Activated T-helper 1 cell treated with anti-CD3 and anti-CD28 coated beads, Interleukin-12 subunit alpha, Interleukin-12 subunit beta, Interleukin-2, Interleukin-4 antibody, amounts not matched to agents 30 ng/mL and 10 ng/mL and 1 ng/mL, durations not matched to agents 14 hours and 24 hours and 36 hours (primary cell): ENCODE data around the gene PCED1A. TPM values are rescaled to one million over a fixed set of nuclear protein-coding genes. Genes with fewer than 3 reads are reported as not detected.
A peak's percentile ranks its signal among the peaks of the same experiment; 100 is the strongest.

ENCODE experiments used
- DNase-seq: peaks from one replicate; pipeline ENCODE4 v3.0.0; 2021; ENCODE audit warnings: low spot score
- H3K27ac Mint-ChIP-seq: one replicate; pipeline ENCODE4 v1.8.0; 2021; ENCODE audit warnings: mild to moderate bottlenecking, mixed read lengths
- H3K27me3 Mint-ChIP-seq: one replicate; pipeline ENCODE4 v1.8.0; 2022; ENCODE audit warnings: mild to moderate bottlenecking, moderate library complexity, mixed read lengths; ENCODE audit not compliant: insufficient read depth
- H3K36me3 Mint-ChIP-seq: one replicate; pipeline ENCODE4 v1.8.0; 2021; ENCODE audit warnings: low read depth, mixed read lengths
- H3K4me1 Mint-ChIP-seq: one replicate; pipeline ENCODE4 v1.8.0; 2021; ENCODE audit warnings: low read depth, mixed read lengths
- H3K4me3 Mint-ChIP-seq: one replicate; pipeline ENCODE4 v1.8.0; 2021; ENCODE audit warnings: mild to moderate bottlenecking, moderate library complexity, mixed read lengths
- H3K9me3 Mint-ChIP-seq: one replicate; pipeline ENCODE4 v1.8.0; 2021; ENCODE audit warnings: mixed read lengths
- intact Hi-C: fragments of 100-400 bp; cut with micrococcal nuclease; formaldehyde crosslinking; loops from one replicate; pipeline ENCODE4 v1.15.1; 2024
- total RNA-seq: library from RNA; stranded (reverse); gene quantifications from 2 replicates; pipeline ENCODE4 v1.2.3, GENCODE V29; 2022

Gene PCED1A
- total RNA-seq, 1 donor from 2014 or later: 27.9 TPM

DNA sequence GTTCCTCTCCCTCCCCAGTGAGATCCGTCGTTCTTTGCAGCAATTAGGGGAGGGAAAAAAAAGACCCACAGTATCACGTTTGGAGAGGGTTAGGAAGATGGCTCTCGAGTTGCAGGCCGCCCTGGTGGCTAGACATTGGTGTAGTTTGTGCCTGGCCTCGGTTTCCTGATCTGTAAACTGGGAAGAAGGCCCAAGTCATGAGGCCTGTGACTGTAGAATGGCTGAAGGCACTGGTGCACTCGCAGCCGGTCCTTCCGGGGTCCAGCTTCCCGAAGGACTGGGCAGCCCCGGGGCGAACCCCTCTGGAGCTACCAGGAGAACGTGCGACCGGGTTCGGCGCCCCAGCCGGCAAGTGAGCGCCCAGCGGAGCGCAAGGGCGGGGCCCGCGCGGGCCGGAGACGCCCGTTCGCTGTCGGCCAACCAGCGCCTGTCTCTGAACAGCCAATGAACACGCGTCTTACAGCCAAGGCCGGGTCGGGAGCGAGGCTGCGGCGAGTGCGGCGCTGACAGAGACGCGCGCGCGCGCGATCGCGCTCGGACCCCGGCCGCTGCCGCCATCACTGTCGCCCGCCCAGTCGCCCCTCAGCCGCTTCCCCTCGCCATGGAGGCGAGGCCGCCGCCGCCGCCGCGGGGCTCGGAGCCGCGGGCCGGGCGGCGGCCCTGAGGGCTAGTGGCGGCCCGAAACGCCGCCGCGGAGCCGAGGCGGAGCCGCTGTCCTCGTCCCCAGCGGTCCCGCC, 32.7 kb upstream of the PCED1A start, which contains the start of gene PTPRA:
Gene PTPRA, plus strand, starts transcription at position 472 of the 737 bp plus-strand sequence. CDS start 90,797 bp downstream, outside the sequence.
- peaks cover 49% of the 10 kb centered on the region for H3K4me1 Mint-ChIP-seq
- H3K36me3 Mint-ChIP-seq: peaks cover 25% of the 10 kb centered on the region
- DNase-seq: peak; percentile 90
- no peaks in the 10 kb centered on the region for H3K27me3 Mint-ChIP-seq
- H3K4me3 Mint-ChIP-seq: peak within 1 kb of the TSS; percentile 92
- intact Hi-C loops: loop anchor here (1.0 to 10.0 kb wide), 11 partner anchors 11 to 332 kb away; partner anchors contain the start of genes DDRGK1, FASTKD5, ITPA and PCED1A
- H3K9me3 Mint-ChIP-seq: no peaks in the 10 kb centered on the region
- peak within 1 kb of the TSS; percentile 95 for H3K27ac Mint-ChIP-seq

DNA sequence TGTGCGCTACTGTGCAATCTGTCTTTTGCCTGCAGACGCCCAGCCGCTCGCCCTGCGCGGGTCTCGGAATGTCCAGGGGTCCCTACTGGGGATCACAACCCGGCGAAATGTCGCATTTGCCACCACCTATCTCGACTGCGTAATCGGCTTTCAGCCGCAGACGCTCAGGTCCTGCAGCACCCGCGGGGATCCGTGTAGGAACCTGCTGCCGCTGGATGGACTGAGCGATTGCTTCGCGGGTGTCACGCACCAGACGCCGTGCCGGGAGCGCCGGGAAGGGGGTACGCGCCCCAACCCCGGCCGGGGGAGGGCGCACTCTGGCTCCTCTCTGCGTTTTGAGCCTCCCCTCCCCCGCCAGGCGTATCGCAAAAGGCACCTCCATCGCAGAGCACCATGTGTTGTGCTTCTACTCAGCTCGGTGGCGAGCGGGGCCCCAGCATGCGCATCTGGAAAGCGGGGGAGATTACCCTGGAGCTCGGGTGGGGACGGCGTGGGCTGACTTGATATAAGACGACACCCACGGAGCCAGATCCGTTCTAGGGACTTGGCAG, 32.1 kb upstream of the PCED1A start:
- peaks cover 28% of the 10 kb centered on the region for H3K36me3 Mint-ChIP-seq
- peaks cover 50% of the 10 kb centered on the region for H3K4me1 Mint-ChIP-seq
- H3K27ac Mint-ChIP-seq: peak overlapping the region; percentile 95
- H3K9me3 Mint-ChIP-seq: no peaks in the 10 kb centered on the region
- intact Hi-C loops: loop anchor here (1.0 to 10.0 kb wide), 11 partner anchors 12 to 332 kb away; partner anchors contain the start of genes DDRGK1, FASTKD5, ITPA and PCED1A
- no peaks in the 10 kb centered on the region for H3K27me3 Mint-ChIP-seq
- peak; percentile 69 for DNase-seq
- H3K4me3 Mint-ChIP-seq: peak overlapping the region; percentile 91

DNA sequence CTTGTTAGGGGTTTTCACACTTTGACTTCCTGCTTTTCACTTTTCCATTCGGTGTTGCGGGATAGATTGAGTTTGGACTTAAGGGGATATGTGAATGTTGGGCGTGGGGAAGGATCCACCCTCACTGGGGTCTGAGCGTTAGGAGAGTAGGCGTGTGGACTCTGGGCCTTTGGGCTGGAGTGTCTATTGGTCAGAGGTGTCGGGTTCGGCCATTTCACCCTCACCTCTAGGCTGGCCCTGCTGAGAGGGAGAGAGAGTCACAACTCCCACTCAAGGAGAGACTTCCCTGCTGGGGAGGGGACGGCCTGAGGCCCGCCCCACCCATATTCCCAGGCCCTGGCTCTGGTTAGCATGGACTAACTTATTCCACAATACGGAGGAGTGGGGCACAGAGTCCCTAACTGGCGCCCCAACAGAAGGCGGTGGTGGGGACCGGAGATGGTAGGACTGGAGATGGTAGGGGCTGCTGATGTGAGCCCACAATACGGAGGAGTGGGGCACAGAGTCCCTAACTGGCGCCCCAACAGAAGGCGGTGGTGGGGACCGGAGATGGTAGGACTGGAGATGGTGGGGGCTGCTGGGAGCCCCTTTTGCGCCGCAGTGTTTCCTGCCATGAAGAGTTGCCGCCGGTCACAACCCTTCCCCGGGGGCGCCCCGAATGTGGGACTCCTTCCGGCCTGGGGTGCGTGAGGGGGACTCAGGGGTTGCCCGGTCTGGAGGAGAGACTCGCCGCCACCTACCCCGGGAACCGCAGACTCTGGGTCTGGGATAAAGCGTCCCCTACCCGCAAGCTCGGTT, 31.4 kb upstream of the PCED1A start:
- Mint-ChIP-seq H3K27ac (peak overlapping the region; percentile 71), H3K36me3 (peaks cover 26% of the 10 kb centered on the region), H3K27me3 (no peaks in the 10 kb centered on the region), H3K4me3 (peak overlapping the region; percentile 91), H3K4me1 (peaks cover 51% of the 10 kb centered on the region), H3K9me3 (no peaks in the 10 kb centered on the region)
- no peak for DNase-seq
- intact Hi-C loops: loop anchor here (2.0 to 10.0 kb wide), 5 partner anchors 40 to 333 kb away; partner anchors contain the start of genes DDRGK1, FASTKD5, ITPA and UBOX5

DNA sequence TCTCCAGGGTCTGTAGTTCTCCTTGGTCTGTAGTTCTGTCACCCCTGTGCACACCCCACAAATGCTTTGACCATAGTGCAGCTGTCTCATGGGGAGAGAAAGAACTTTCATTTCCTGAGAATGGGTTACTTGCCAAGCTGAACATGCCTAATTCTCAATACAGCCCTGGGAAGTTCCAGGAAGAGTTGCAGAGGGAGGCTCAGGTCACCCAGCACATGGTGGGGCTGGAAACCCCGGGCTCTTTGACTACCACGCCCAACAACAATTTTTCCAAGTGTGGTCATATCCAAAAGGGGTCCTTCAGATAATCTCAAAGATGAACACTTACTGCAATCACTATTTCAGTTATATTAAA, 30.6 kb upstream of the PCED1A start:
- H3K4me1 Mint-ChIP-seq: peaks cover 45% of the 10 kb centered on the region
- H3K4me3 Mint-ChIP-seq: peak overlapping the region; percentile 56
- H3K27ac Mint-ChIP-seq: peak overlapping the region; percentile 14
- H3K36me3 Mint-ChIP-seq: peaks cover 19% of the 10 kb centered on the region
- DNase-seq: no peak
- H3K27me3 Mint-ChIP-seq: no peaks in the 10 kb centered on the region
- no peaks in the 10 kb centered on the region for H3K9me3 Mint-ChIP-seq
- intact Hi-C loops: loop anchor here (5.0 to 10.0 kb wide), 4 partner anchors 39 to 334 kb away; partner anchors contain the start of genes DDRGK1, FASTKD5, ITPA and UBOX5

DNA sequence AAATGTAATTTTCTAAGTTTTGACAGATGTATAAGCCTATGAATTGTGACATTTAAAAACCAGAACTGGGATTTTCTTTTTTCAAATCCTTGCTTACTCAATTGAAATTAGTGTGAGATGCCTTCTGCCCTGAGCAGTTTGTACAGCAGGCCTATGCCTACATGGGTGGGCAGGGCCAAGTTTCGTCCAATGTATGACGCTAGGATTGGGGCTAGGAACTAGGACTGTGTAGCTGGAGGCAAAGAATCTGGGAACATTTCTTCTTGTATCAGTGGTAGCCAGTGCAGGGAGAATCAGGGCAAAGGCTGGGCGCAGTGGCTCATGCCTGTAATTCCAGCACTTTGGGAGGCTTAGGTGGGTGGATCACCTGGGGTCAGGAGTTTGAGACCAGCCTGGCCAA, 28.9 kb upstream of the PCED1A start:
- H3K36me3 Mint-ChIP-seq: peaks cover 19% of the 10 kb centered on the region
- H3K27ac Mint-ChIP-seq: no peak overlapping the region
- no peaks in the 10 kb centered on the region for H3K9me3 Mint-ChIP-seq
- no peak for DNase-seq
- H3K27me3 Mint-ChIP-seq: no peaks in the 10 kb centered on the region
- peaks cover 41% of the 10 kb centered on the region for H3K4me1 Mint-ChIP-seq
- H3K4me3 Mint-ChIP-seq: no peak overlapping the region
- intact Hi-C loops: no loop called here

DNA sequence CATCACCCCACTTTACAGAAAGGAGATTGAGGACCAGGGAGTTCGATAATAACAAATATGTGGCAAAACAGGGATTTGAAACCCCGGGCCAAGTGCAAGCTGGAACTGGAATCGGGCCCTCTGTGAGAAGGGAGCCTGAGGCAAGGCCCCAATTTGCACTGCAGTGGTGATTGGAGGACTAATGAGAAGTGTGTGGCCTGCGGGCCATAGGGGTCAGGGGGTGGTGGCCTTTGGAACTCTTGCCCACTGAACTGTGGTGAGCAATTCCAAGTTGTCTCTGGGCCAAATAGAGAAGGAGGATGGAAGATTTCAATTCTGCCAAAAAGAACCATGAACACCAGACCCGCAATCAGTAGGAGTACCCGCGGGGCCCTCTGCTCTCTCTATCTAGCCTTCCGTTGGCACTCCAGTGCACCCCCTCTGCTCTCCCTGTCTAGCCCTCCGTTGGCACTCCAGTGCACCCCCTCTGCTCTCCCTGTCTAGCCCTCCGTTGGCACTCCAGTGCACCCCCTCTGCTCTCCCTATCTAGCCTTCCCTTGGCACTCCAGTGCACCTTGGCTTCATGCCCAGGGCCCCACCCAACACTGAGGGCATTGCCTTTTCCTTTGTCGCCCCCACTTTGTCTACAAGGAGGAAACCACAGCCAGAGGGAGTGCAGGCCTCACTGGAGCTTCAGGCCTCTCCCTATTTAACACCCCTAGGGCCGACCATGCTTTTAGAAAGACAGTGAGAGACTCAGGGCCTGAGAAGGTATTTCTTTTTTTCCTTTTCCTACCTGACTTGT, 26.8 kb upstream of the PCED1A start:
- no peaks in the 10 kb centered on the region for H3K27me3 Mint-ChIP-seq
- intact Hi-C loops: no loop called here
- H3K4me3 Mint-ChIP-seq: no peak overlapping the region
- peaks cover 36% of the 10 kb centered on the region for H3K4me1 Mint-ChIP-seq
- no peaks in the 10 kb centered on the region for H3K9me3 Mint-ChIP-seq
- H3K27ac Mint-ChIP-seq: peak overlapping the region; percentile 58
- no peak for DNase-seq
- H3K36me3 Mint-ChIP-seq: peaks cover 17% of the 10 kb centered on the region

DNA sequence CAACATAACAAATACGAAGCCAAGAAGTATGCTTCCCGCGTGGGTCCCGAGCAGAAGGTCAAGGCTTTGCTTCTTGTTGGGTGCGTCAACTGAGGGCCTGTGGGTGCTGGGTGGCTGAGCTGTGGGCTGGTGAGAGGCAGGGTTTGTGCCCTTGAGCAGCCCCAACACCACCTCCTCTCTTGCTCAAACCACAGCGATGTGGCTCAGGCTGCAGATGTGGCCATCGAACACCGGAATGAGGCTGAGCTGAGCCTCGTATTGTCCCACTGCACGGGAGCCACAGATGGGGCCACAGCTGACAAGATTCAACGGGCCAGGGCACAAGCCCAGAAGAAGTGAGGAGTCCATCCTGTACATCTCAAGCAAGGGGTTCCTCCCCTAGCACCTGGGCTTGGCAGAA, 25.8 kb upstream of the PCED1A start:
- Mint-ChIP-seq H3K9me3 (no peaks in the 10 kb centered on the region), H3K36me3 (peaks cover 20% of the 10 kb centered on the region), H3K27ac (peak overlapping the region; percentile 50), H3K4me1 (peaks cover 29% of the 10 kb centered on the region), H3K4me3 (no peak overlapping the region), H3K27me3 (no peaks in the 10 kb centered on the region)
- DNase-seq: no peak
- intact Hi-C loops: no loop called here

DNA sequence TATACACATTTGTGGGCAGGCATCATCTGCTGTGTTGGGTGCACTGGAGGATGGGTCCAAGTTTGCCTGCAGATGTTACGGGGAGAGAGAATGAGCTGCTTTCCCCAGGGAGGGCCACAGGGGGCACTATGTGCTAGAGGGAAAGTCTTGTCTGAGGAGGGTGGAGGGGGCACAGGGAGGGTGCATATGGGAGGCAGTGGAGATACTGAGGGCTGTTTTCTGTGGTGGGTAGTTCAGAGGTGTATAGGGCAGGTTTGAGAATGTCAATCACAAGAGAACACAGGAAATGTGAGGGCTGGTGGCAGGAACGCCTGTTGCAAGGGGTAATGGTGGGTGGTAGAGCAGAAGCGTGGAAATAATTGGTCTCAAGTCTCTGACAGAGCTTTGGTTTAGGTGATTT, 25.2 kb upstream of the PCED1A start:
- peaks cover 24% of the 10 kb centered on the region for H3K36me3 Mint-ChIP-seq
- peaks cover 23% of the 10 kb centered on the region for H3K4me1 Mint-ChIP-seq
- peak overlapping the region; percentile 50 for H3K27ac Mint-ChIP-seq
- intact Hi-C loops: no loop called here
- no peak for DNase-seq
- H3K4me3 Mint-ChIP-seq: no peak overlapping the region
- H3K27me3 Mint-ChIP-seq: no peaks in the 10 kb centered on the region
- H3K9me3 Mint-ChIP-seq: no peaks in the 10 kb centered on the region

DNA sequence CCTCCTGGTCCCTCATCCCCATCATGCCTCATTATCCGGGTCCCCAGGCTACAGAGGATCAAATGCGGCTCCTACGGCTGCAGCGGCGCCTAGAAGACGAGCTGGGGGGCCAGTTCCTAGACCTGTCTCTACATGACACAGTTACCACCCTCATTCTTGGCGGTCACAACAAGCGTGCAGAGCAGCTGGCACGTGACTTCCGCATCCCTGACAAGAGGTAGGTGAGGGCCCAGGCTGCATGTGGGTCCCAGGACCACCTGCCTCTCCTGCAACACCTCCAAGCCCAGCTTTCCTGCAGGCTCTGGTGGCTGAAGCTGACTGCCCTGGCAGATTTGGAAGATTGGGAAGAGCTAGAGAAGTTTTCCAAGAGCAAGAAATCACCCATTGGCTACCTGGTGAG, 24.6 kb upstream of the PCED1A start:
- Mint-ChIP-seq H3K9me3 (no peaks in the 10 kb centered on the region), H3K27ac (no peak overlapping the region), H3K4me1 (peaks cover 18% of the 10 kb centered on the region), H3K4me3 (no peak overlapping the region), H3K27me3 (no peaks in the 10 kb centered on the region), H3K36me3 (peaks cover 24% of the 10 kb centered on the region)
- DNase-seq: no peak
- intact Hi-C loops: no loop called here

DNA sequence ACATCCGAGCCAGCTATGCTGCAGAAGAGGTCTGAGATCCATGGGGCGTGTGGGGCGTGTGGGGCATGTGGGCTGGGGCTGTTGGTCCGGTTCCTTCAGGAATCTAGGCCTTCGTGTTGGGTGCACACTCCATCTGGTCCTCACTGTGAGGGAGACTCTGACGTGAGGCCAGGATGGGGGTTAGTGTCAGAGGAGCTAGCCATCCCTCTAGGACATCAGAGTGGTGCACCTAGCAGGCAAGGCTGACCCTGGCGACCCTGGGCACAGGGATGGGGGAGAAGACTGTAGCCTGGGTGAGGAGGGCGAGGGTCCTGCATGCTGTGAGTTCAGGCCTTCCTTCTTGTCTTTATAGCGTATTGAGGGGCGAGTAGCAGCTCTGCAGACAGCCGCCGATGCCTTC, 24.2 kb upstream of the PCED1A start:
- intact Hi-C loops: no loop called here
- Mint-ChIP-seq H3K4me1 (peaks cover 18% of the 10 kb centered on the region), H3K27ac (no peak overlapping the region)

DNA sequence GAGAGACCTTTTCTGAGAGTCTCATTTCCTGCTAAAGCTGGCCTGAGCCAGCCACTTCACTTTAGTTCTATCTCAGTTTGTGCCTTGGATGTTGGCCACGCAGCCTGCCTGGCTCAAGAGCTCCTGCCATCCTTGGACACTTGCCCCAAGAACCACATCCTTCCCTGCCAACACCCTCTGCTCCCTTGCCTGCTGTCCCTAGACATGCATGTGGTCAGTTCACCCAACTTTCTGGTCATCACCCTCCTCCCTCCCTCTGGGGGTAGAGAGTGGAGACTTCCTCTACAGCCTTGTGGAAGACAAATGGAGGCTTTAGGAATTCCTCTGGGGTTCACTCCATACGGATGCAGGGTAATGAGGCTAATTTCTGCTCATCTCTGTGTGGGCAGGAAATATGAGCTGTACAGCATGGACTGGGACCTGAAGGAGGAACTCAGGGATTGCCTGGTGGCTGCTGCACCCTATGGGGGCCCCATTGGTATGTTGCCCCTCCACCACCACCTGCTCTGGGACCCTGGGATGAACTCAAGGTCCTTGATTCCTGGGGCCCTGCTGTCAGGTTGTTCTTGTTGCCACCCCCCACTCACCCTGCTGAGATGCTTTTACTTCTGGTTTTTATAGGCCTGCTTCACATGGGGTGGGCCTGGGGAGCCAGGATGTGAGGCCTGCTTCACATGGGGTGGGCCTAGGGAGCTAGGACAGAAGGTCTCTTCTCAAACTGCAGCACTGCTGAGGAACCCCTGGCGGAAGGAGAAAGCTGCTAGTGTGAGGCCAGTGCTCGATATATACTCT, 19.1 kb upstream of the PCED1A start:
- intact Hi-C loops: loop anchor here (10.0 kb wide), 1 partner anchor 145 kb away; no protein-coding TSS in a partner anchor
- H3K27me3 Mint-ChIP-seq: no peaks in the 10 kb centered on the region
- DNase-seq: no peak
- no peak overlapping the region for H3K27ac Mint-ChIP-seq
- no peaks in the 10 kb centered on the region for H3K9me3 Mint-ChIP-seq
- peaks cover 8% of the 10 kb centered on the region for H3K36me3 Mint-ChIP-seq
- no peak overlapping the region for H3K4me3 Mint-ChIP-seq
- no peaks in the 10 kb centered on the region for H3K4me1 Mint-ChIP-seq

More for the DNA sequence above, 24.2 kb upstream of the PCED1A start:
- Mint-ChIP-seq H3K36me3 (peaks cover 24% of the 10 kb centered on the region), H3K27me3 (no peaks in the 10 kb centered on the region), H3K9me3 (no peaks in the 10 kb centered on the region), H3K4me3 (no peak overlapping the region)
- DNase-seq: no peak
